Stimulated activated CD4-positive, alpha-beta T cell treated with anti-CD3 and anti-CD28 coated beads, Interleukin-4, amount 100 ng/mL, for 4 hours (primary cell): ENCODE results near the gene DNAJA3.
A peak's percentile ranks its signal among the peaks of the same experiment; 100 is the strongest.

Experiments used
- DNase-seq, 2 experiments: peaks; one replicate each; pipeline ENCODE4 v3.0.0-alpha.2; 2020

The DNAJA3 gene

DNA sequence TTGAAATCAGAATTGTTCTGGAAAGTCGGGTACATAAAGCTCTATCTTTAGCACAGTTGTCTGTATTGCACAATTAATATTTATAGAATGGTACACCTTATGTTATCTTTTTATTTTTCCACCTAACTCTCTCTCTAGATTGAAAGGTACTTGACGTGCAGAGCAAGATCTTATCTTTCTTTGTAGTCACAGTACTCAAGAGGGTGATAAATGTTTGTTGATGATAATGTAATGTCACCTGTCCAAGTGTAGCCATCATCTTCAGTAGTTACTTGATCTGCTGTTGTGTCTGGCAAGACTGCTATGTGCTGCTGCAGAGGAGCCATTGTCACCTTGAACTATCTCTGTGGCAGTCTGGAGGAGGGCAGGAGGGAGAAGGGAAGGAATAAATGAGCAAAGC, 55.9 kb downstream of the DNAJA3 start:
- no peak for DNase-seq

DNA sequence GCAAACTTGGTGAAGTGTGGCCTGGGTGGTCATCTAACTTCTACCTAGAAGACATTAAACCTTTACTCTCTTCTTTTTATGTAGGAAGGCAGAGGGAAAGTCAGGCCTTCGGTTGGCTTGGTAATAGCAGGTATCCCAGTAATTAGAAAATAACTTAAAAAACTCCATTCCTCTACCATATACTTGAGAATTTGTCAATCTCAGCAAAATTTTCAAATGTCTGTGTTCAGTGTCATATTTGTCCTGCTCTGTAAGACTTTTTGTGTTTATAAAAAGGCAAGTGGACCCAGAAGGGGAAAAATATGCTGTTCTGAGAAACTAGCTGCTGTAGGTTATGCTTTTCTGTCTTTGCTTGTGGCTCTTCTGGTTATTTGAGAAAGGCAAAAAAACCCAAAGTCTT, 56.3 kb downstream of the DNAJA3 start:
- DNase-seq = no peak

DNA sequence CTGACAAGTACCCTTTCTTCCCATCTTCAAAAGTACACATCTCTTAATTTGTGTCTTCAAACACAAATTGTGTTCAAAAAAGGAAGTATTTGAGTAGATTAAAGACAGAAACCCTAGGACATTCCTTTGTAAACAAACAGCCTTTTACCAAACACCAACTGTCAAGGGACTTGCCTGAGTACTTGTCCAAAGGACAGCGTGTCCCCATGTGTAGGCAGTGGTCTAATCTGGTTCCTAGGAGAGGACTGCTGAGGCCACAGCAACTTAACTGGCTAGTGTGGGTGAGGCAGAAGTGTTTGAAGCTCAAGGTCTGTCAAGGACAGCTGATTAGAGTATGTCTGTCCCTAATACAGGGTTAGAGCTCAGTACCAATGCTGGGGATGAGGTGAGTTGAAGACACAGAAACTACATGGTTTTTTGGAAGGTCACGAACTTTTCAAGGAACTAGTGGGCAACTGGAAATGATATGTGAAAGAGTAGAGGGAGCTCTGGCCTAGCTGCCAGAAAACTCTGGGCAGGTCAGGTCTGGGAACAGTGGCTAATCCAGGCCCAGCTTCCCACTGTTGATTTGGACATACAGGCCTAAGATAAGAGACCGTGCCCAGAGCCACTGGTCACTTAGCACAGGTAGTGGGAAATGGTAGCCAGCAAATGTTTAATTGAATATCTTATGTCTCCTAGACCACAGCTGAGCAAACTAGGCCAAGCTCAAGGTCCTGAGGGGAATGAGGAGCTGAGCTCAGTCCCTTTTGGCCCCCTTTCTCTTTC, 60.6 kb downstream of the DNAJA3 start:
- no peak for DNase-seq

DNA sequence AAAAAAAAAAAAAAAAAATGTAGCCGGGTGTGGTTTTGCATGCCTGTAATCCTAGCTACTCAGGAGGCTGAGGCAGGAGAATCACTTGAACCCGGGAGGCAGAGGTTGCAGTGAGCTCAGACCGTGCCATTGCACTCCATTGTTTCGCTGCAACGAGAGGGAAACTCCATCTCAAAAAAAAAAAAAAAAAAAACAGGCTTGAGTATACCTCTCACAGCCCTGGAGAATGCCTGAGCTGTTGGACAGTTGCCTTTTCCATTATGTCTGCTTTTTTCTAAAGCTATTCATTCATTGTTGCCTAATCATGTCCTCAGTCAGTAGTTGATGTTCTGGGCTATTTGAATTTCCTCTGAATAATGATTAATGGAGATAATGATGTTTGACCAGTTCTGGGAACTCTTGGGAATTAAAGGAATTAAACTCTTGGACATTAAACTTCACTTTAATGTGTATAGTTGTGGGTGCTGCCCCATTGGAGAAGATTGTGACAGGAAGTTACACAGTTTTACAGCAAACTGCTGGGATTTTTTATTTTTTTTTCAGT, 62.4 kb downstream of the DNAJA3 start:
- no peak for DNase-seq

DNA sequence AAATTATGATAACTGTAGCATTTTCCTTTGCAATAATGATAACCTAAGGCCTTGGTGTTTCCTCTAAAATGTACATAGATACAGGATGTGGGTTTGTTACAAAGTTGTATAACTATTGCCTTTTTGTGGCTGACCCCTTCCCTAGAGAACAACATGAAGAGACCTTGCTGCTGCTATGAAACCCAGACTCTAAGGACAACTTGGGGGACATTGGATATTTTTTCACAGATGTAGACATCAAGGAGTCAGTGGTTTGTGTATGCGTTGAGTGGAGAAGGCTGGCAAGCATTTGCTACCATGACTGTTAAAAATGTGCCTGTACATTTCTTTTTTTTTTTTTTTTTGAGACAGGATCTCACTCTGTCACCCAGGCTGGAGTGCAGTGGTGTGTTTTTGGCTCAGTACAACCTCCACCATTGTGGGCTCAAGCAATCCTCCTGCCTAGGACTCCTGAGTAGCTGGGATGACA, 62.9 kb downstream of the DNAJA3 start:
- DNase-seq = no peak

DNA sequence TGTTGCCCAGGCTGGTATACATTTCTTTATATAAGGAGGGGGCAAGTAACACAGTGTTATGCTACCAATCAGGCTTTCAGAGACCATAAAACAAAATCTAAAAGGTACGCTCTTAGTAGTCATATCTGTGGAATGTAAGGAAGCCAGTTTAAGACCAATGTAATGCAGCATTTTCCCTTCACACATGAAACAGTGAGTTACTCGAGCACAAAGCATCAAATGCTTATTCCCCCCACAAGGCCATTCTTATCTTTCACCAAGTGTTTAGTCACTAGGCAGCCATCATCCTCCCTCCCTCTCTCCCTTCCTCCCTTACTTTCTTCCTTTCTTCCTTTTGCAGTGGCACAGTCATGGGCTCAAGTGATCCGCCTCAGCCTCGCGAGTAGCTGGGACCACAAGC, 63.4 kb downstream of the DNAJA3 start:
- DNase-seq = no peak

DNA sequence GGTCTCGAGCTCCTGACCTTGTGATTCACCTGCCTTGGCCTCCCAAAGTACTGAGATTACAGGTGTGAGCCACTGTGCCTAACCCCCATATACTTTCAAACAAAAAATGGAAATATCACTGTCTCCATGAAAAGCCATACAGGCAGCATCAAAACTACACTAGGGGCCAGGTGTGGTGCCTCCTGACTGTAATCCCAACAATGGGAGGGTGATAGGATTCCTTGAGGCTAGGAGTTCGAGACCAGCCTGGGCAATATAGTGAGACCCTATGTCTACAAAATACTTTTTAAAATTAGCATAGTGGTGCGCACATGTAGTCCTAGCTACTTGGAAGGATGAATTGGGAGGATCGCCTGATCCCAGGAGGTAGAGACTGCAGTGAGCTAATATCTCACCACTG, 66.2 kb downstream of the DNAJA3 start:
- no peak for DNase-seq

DNA sequence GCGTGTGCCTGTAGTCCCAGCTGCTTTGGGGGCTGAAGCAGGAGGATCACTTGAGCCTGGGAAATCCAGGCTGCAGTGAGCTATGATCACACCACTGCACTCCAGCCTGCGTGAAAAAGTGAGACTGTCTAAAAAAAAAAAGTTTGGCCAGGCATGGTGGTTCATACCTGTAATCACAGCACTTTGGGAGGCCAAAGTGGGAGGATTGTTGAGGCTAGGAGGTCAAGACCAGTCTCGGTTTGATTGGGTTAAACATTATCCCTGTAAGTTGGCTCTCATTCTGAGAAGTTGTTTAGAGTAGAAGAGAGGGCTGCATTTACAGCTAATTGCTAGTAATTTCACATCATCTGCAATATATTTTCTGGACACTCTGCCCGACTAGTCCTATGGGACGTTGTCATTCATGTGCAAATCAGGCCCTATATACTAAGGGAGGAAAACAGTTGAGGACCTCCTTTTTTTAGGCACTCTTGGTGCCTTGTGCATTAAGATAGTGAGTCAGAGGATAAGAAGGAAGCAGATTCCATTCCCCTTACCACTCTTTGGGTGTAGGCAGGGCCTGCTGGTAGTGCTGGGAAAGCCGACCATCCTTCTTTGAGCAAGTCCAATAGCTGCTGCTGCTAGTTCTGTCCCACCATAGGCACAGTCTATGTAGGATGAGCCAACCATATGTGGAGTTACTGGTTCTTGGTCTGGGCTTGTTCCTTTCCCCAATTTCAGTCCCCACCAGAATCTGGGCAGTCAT, 69.2 kb downstream of the DNAJA3 start:
- DNase-seq = no peak

DNA sequence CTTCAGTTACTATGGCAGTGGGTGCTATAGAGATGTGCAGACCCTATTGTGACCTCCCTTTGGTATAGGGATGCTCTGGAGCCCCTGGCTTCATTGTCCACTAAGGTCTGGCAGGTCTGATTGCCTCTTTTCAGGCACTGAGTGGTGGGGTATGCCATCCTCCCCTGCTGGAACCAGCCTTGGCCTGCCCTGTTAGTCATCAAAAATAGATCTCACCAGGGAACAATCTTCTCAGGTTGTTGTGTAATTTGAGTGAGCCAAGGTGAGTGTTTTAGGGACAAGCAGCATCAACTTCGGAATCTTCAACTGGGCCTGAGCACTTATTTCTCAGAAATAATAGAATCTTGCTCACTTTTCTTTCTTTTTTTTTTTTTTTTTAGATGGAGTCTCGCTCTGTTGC, 70.1 kb downstream of the DNAJA3 start:
- DNase-seq = no peak

DNA sequence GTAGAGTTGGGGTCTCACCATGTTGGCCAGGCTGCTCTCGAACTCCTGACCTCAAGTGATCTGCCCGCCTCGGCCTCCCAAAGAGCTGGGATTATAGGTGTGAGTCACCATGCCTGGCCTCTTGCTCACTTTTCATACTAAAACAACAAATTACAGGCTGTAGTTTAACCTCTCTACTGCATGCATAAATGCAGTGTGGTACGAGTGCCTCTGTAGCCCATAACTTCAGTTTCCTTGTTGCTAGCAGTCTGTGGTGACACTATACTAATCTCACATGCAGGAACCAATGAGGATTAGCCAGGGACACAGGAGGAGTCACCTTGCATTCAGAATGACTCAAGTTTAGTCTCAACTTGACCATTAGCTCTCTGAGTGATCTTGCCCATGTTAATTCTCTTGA, 70.6 kb downstream of the DNAJA3 start:
- no peak for DNase-seq

DNA sequence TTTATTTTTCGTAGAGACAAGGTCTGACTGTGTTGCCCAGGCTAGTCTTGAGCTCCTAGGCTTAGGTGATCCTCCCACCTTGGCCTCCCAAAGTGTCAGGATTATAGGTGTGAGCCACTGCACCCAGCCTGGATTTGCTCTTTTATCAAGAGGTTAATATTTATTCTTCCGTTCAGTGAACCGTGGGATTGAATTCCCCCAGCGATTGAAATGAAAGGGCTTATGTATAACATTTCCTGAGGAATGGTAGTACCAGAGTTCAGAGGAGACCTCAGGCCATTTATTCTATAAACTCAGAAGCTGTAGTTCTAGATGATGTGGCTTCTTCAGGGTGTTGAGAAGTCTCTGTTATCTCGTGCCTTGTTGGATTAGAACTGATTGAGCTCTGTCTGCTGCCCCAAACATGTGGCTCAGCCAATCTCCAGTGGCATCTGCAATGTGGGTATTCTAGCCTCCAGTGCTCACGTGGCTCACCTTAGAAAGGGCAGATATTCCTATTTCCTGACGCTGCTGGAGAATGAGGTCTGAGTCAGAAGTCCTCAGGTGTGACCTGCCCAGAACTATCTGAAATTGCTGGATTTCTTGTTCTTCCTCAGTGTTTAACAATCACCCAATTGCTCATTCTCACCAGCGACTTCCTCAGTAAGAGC, 73.0 kb downstream of the DNAJA3 start:
- DNase-seq = no peak

DNA sequence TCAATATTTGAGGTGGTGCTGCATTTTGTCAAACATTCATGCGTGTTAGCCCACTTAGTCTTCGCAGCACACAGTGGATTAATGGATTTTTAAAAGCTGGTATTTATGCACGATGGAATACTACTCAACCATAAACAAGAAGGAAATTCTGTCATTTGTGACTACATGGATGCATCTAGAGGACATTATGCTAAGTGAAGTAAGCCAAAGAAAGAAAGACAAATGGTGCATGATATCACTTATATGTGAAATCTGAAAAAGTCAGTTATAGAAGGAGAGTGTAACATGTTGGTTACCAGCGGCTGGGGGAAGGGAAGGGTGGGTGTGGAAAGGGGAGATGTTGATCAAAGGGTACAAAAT, 73.5 kb downstream of the DNAJA3 start:
- no peak for DNase-seq

DNA sequence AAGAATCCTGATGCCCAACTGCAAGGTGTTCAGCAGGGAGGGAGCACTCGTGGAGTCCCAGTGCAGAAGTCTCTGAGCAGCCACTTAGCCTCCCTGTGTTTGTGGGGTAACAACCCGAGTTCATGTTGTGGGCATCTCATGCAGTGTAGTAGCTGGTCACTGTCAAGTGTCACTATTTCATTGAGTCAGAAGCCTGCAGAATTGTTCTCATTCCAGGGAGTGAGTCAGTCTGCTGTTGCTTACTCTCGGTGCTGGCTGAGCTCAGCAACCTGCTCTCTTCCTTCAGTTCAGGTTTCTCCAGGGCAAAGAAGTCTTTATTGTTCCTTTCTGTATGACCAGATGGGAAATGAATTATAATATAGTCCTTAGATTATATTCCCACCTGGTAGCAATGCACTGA, 74.6 kb downstream of the DNAJA3 start:
- no peak for DNase-seq

DNA sequence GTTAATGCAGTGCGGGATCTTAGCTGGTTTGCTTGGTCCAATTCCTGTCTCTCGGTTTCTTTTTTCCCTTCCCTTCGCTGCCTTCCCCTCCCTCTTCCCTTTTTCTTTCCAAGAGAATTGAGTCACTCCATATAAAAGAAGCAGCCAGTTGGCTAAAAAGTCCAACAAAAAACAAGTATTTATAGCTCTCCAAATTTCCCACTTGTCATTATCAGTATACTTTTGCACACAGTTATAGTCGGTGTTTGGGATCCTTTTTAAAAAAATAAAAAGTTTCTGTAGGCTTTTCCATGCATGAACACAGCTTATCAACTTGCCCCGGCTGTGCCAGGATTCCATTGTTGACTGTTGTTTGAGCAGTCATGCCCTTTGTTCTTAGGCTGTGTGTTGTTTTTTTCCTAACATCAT, 75.4 kb downstream of the DNAJA3 start:
- no peak for DNase-seq

DNA sequence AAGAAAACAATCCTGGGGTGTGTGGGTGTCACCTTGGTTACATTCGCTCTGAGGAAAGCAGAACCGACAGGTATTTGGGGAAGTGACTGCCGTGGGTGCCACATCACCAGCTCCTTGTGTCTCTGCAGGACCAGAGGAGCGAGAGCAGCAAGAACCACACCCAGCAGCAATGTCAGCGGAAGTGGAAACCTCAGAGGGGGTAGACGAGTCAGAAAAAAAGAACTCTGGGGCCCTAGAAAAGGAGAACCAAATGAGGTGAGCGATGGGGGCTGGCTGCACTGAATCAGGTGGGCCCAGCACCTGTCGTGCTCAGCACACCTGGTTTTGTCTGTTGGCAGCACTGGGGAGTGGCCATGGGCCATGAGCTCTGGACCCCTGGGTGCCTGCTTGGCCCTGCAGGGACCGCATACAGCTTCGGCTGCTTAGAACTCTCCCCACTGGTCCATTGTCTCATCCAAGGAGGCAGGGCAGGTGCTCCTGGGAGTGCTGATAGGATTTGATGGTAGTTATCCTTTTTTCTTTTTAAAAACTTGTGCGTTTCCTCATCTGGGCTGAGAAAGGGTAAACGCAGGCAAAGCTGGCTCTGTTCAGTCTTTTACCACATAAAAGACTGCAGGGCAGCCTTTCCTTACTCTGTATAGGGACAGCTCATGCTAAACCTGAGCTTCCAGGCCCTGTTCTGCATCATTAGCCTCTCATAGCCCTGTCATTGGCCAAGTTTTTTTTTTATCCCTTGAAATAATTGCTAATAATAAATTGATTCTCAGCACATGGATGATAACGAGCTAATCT, 79.9 kb downstream of the DNAJA3 start:
- peak; percentile 40 to 76 for DNase-seq
